CD4-positive, alpha-beta T cell treated with Interleukin-6 at 100 ng/mL for 8 hours (primary cell): ENCODE measurements around the gene C4orf46.

Source experiments
- DNase-seq: peaks from one replicate; pipeline ENCODE4 v3.0.0-alpha.2; 2020; ENCODE audit warnings: mixed read lengths, low spot score

Gene C4orf46

DNA sequence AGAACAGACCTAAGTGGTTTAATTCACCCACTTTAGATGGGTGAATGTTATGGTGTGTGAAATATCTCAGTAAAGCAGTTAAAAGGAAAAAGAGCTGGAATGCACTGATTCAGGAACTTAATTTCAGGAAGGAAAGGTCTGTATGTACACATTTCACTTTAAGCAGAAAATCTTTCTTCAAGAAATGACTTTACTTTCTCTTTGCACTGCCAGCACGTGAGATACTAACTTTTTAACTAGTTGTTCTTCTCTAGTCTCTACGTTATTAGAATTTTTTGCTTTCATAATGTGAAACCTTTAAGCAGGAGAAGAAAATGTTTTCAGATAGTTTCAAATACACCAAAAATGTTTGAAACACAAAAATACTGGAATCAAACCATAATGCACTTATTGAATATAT lies 18.8 kb downstream of the C4orf46 start:
- no peak for DNase-seq

DNA sequence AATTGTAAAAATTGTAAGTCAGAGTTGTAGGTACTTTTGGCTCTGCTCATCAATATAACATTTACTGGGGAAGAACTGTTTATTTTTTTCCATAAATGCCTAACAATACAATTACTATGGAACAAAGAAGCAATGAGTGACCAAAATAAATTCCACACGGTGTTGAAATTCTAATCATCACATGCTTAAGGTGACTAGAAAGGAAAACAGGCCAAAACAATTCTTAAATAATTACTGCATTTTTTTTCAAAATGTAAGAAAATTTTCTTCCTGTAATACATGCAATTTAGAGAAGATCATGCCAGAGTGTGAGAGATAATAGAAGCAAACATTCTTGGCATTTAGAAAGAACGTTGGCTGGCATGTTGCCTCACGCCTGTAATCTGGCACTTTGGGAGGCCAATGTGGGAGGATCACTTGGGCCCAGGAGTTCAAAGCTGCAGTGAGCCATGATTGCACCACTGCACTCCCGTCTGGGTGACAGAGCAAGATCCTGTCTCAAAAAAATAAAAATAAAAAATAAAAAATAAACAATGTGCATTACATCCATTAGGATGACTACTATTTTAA lies 22.5 kb downstream of the C4orf46 start:
- no peak for DNase-seq

DNA sequence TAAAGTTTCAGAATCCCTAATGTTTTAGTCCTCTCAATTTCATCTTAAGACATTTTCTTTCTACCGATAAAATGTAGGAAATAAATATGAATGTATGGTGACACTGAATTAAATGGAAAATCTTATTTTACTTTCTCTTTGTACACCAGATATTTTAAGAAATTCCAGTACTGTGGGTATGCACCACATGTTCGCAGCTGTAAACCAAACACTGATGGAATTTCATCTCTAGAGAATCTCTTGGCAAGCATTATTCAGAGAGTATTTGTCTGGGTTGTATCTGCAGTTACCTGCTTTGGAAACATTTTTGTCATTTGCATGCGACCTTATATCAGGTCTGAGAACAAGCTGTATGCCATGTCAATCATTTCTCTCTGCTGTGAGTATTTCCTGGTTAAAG lies 26.9 kb downstream of the C4orf46 start:
- no peak for DNase-seq

DNA sequence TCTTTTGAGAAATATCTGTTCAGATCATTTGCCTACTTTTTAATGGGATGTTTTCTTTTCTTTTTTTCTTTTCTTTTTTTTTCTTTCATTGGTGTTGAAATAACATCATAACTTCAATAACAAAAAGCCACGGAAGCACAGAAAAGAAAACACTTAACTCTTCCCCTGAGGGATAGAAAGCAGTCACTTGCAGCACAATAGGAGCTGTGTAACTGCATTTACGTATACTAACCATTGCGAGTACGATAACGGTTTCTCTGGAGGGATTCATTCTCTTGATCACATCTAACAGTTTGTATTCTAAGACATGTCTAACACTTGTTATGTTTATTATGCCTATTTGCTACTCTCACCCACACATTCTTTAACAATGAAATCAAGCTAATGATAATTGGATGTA lies 27.3 kb downstream of the C4orf46 start:
- no peak for DNase-seq

DNA sequence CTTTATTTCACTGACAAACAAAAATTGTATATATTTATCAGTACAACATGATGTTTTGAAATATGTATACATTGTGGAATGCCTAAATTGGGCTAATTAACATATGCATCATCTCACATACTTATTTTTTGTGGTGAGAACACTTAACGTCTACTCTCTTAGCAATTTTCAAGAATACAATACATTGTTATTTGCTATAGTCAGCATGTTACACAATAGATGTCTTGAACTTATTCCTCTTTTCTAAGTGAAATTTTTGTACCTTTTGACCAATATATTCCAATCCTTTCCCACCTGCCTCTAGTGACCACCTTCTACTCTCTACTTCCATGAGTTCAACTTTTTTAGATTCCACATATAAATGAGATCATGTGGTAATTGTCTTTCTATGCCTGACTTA lies 35.1 kb downstream of the C4orf46 start:
- no peak for DNase-seq

DNA sequence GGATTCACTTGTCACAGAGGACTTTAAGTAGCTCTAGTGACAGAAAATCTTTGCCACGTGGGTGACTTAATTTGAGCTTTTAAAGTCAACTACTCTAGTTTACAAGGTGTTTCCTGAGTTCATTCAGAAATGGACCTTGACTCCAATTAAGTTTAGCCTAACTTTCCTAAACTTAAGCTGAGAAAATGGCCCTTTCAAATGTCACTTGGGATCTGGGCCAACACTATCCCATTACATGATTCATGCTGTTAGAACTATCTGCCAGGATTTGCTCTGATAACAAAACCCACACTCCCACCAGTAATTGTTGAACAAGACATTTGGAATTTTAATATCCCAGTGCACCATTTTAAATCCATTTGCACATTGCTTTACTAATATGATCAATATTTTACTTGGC lies 40.8 kb downstream of the C4orf46 start:
- no peak for DNase-seq

DNA sequence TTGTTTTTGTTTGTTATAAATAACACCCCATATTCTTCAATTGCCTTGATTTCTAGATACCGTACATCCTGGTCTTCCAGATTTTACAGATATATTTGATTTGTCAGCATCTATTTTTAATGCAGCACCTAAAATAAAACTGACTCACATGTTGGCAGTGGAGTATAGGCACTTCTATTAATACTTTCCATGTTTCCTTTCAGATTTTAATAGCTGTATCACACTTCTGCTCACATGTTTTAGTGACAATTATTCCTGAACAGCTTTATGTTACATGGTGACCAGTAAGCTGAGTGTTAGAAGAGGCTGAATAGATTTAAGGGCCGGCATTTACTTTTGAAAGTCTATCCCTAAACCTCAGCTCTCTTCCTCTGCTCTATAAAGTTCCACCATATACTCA lies 46.1 kb downstream of the C4orf46 start:
- DNase-seq: no peak

DNA sequence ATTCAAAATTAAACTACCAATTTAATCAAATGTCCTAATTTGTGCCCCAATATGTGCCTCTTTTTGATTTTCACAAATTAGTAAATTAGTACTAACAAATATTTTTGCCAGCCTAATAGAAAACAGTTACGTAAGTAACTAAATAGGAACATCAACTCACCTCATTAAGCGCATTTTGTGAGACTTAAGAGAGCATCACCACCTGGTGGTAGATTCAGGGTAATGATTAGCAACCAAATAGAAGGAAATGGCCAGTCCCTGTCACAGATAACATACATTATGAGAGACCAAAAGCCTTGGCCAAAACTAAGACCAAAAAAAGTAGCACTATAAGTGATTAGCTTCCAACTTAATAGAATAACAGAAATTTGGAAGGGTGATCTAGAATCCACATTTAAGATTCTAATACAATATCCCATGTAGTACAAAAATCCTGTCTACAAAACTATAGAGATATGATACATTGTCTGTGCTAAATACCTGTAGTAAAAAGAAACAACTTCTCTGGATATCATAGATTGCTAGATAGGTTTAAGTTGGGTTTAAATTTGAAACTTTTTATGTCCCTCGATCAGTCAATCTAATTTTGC lies 46.7 kb downstream of the C4orf46 start:
- no peak for DNase-seq

DNA sequence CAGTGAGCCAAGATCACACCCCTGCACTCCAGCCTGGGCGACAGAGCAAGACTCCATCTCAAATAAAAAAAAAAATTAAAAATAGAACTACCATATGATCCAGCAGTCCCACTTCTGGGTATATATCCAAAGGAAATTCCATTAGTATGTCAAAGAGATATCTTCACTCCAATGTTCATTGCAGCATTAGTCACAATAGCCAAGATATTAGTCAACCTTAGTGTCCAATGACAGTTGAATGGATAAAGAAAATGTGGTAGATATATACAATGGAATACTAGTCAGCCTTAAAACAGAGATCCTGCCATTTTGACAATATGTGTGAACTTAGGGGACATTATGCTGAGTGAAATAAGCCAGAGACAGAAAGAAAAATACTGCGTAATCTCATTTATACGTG lies 49.4 kb downstream of the C4orf46 start:
- no peak for DNase-seq

DNA sequence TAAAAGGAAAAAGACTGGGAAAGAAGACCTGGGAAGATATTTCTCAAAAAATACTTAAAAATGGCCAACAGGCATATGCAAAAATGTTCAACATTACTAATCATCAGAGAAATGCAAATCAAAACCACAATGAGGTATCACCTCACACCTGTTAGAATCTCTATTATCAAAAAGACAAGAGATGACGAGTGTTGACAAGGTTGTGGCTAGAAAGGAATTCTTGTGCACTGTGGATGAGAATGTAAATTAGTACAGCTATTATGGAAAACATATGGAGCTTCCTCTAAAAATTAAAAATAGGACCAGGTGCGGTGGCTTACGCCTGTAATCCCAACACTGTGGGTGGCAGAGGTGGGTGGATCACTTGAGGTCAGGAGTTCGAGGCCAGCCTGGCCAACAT lies 50.0 kb downstream of the C4orf46 start:
- DNase-seq: no peak

DNA sequence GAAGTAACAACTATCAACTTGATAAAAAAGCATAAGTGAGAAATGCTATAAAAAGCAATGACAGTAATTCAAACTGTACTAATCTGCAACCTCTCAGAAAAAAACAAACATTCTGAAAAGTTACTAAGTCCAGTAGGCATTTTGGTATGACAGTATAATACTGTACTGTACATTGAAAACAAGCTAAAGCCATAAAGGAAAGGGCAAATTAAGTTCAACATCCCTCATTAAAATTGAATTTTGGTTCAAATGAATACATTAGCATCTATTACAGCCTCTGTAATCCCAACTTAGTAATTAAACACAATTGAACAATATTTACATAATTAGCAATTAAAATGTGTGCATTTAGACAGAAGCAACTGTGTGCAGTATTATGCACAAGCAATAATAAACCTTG lies 53.7 kb downstream of the C4orf46 start:
- DNase-seq: no peak
